ENCODE measurements around the gene RCBTB1.

- TF ChIP-seq, protein P1, sequence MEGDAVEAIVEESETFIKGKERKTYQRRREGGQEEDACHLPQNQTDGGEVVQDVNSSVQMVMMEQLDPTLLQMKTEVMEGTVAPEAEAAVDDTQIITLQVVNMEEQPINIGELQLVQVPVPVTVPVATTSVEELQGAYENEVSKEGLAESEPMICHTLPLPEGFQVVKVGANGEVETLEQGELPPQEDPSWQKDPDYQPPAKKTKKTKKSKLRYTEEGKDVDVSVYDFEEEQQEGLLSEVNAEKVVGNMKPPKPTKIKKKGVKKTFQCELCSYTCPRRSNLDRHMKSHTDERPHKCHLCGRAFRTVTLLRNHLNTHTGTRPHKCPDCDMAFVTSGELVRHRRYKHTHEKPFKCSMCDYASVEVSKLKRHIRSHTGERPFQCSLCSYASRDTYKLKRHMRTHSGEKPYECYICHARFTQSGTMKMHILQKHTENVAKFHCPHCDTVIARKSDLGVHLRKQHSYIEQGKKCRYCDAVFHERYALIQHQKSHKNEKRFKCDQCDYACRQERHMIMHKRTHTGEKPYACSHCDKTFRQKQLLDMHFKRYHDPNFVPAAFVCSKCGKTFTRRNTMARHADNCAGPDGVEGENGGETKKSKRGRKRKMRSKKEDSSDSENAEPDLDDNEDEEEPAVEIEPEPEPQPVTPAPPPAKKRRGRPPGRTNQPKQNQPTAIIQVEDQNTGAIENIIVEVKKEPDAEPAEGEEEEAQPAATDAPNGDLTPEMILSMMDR (IDR thresholded peaks at IDR 0.05): peak in 2 of 4 experiments; percentile 26 to 35
- no peak for TF ChIP-seq POLR2A (IDR thresholded peaks at IDR 0.05)
Observed at GRCh38 chr13:49560270-49561061, 24.9 kb downstream of the RCBTB1 start.

Data from prostate gland (tissue), 2 donors.